ENCODE data around the gene AGPAT4.

The AGPAT4 gene

GRCh38 chr6:161134550-161135298 is 139.1 kb downstream of the AGPAT4 start:
- Histone ChIP-seq H3K9ac (ENCODE audit: insufficient read length) (no peak overlapping the region), H3K27ac (no peak overlapping the region), H3K9me3 (ENCODE audit: low read depth, low read length) (no peaks in the 10 kb centered on the region), H3K36me3 (ENCODE audit: insufficient read depth, low read length) (no peaks in the 10 kb centered on the region; the same call in 1 of the 2 replicates), H3K4me3 (no peak overlapping the region)
- no peak for DNase-seq (ENCODE audit: low read depth, low spot score)
- no peak for TF ChIP-seq FOXP2 (optimal IDR thresholded peaks at IDR 0.05; ENCODE audit: control extremely low read depth, extremely low read length, insufficient read depth)
- no peak for TF ChIP-seq POLR2AphosphoS5 (IDR thresholded peaks at IDR 0.05; ENCODE audit: borderline replicate concordance, low read depth, low read length)
- no peak for TF ChIP-seq EZH2 (IDR thresholded peaks at IDR 0.05)

GRCh38 chr6:161133963-161134362 is 139.9 kb downstream of the AGPAT4 start:
- no peak overlapping the region for H3K4me3 ChIP-seq
- DNase-seq (ENCODE audit: low read depth, low spot score) = no peak
- H3K36me3 ChIP-seq (ENCODE audit: insufficient read depth, low read length) = no peaks in the 10 kb centered on the region; the same call in 1 of the 2 replicates
- no peak for TF ChIP-seq POLR2AphosphoS5 (IDR thresholded peaks at IDR 0.05; ENCODE audit: borderline replicate concordance, low read depth, low read length)
- no peak for TF ChIP-seq FOXP2 (optimal IDR thresholded peaks at IDR 0.05; ENCODE audit: control extremely low read depth, extremely low read length, insufficient read depth)
- TF ChIP-seq EZH2 (IDR thresholded peaks at IDR 0.05) = no peak
- H3K9ac ChIP-seq (ENCODE audit: insufficient read length) = no peak overlapping the region
- no peak overlapping the region for H3K27ac ChIP-seq
- no peaks in the 10 kb centered on the region for H3K9me3 ChIP-seq (ENCODE audit: low read depth, low read length)

GRCh38 chr6:161132384-161132783 is 141.5 kb downstream of the AGPAT4 start:
- no peaks in the 10 kb centered on the region for H3K9me3 ChIP-seq (ENCODE audit: low read depth, low read length)
- no peak for DNase-seq (ENCODE audit: low read depth, low spot score)
- no peak overlapping the region for H3K27ac ChIP-seq
- H3K36me3 ChIP-seq (ENCODE audit: insufficient read depth, low read length) = no peaks in the 10 kb centered on the region; the same call in 1 of the 2 replicates
- no peak overlapping the region for H3K4me3 ChIP-seq
- TF ChIP-seq EZH2 (IDR thresholded peaks at IDR 0.05) (no peak), POLR2AphosphoS5 (IDR thresholded peaks at IDR 0.05; ENCODE audit: borderline replicate concordance, low read depth, low read length) (no peak), FOXP2 (optimal IDR thresholded peaks at IDR 0.05; ENCODE audit: control extremely low read depth, extremely low read length, insufficient read depth) (no peak)
- no peak overlapping the region for H3K9ac ChIP-seq (ENCODE audit: insufficient read length)

- no peaks in the 10 kb centered on the region for H3K9me3 ChIP-seq (ENCODE audit: low read depth, low read length)
- TF ChIP-seq FOXP2 (optimal IDR thresholded peaks at IDR 0.05; ENCODE audit: control extremely low read depth, extremely low read length, insufficient read depth) = no peak
- no peak for TF ChIP-seq POLR2AphosphoS5 (IDR thresholded peaks at IDR 0.05; ENCODE audit: borderline replicate concordance, low read depth, low read length)
- no peak for TF ChIP-seq EZH2 (IDR thresholded peaks at IDR 0.05)
- DNase-seq (ENCODE audit: low read depth, low spot score) = no peak
- no peak overlapping the region for H3K9ac ChIP-seq (ENCODE audit: insufficient read length)
- H3K36me3 ChIP-seq (ENCODE audit: insufficient read depth, low read length) = no peaks in the 10 kb centered on the region; the same call in 1 of the 2 replicates
- no peak overlapping the region for H3K27ac ChIP-seq
- no peak overlapping the region for H3K4me3 ChIP-seq
Observed at GRCh38 chr6:161130967-161131766, 142.7 kb downstream of the AGPAT4 start.

GRCh38 chr6:161130541-161130940 is 143.3 kb downstream of the AGPAT4 start:
- H3K36me3 ChIP-seq (ENCODE audit: insufficient read depth, low read length) = no peaks in the 10 kb centered on the region; the same call in 1 of the 2 replicates
- DNase-seq (ENCODE audit: low read depth, low spot score) = no peak
- no peak overlapping the region for H3K9ac ChIP-seq (ENCODE audit: insufficient read length)
- no peak for TF ChIP-seq EZH2 (IDR thresholded peaks at IDR 0.05)
- TF ChIP-seq FOXP2 (optimal IDR thresholded peaks at IDR 0.05; ENCODE audit: control extremely low read depth, extremely low read length, insufficient read depth) = no peak
- TF ChIP-seq POLR2AphosphoS5 (IDR thresholded peaks at IDR 0.05; ENCODE audit: borderline replicate concordance, low read depth, low read length) = no peak
- H3K4me3 ChIP-seq = no peak overlapping the region
- no peak overlapping the region for H3K27ac ChIP-seq
- no peaks in the 10 kb centered on the region for H3K9me3 ChIP-seq (ENCODE audit: low read depth, low read length)

- no peaks in the 10 kb centered on the region for H3K9me3 ChIP-seq (ENCODE audit: low read depth, low read length)
- no peaks in the 10 kb centered on the region; the same call in 1 of the 2 replicates for H3K36me3 ChIP-seq (ENCODE audit: insufficient read depth, low read length)
- no peak overlapping the region for H3K4me3 ChIP-seq
- no peak overlapping the region for H3K9ac ChIP-seq (ENCODE audit: insufficient read length)
- no peak for DNase-seq (ENCODE audit: low read depth, low spot score)
- no peak for TF ChIP-seq EZH2 (IDR thresholded peaks at IDR 0.05)
- no peak for TF ChIP-seq POLR2AphosphoS5 (IDR thresholded peaks at IDR 0.05; ENCODE audit: borderline replicate concordance, low read depth, low read length)
- no peak for TF ChIP-seq FOXP2 (optimal IDR thresholded peaks at IDR 0.05; ENCODE audit: control extremely low read depth, extremely low read length, insufficient read depth)
- no peak overlapping the region for H3K27ac ChIP-seq
Observed at GRCh38 chr6:161128680-161129196, 145.1 kb downstream of the AGPAT4 start.

- H3K4me3 ChIP-seq = no peak overlapping the region
- no peak for TF ChIP-seq FOXP2 (optimal IDR thresholded peaks at IDR 0.05; ENCODE audit: control extremely low read depth, extremely low read length, insufficient read depth)
- TF ChIP-seq EZH2 (IDR thresholded peaks at IDR 0.05) = no peak
- TF ChIP-seq POLR2AphosphoS5 (IDR thresholded peaks at IDR 0.05; ENCODE audit: borderline replicate concordance, low read depth, low read length) = no peak
- H3K36me3 ChIP-seq (ENCODE audit: insufficient read depth, low read length) = no peaks in the 10 kb centered on the region; the same call in 1 of the 2 replicates
- no peak for DNase-seq (ENCODE audit: low read depth, low spot score)
- H3K27ac ChIP-seq = no peak overlapping the region
- H3K9me3 ChIP-seq (ENCODE audit: low read depth, low read length) = no peaks in the 10 kb centered on the region
- H3K9ac ChIP-seq (ENCODE audit: insufficient read length) = no peak overlapping the region
Observed at GRCh38 chr6:161128230-161128629, 145.6 kb downstream of the AGPAT4 start.

All from SK-N-MC (cell line).